Measurements from ENCODE around the gene SSX4. TPM values are rescaled to one million over a fixed set of nuclear protein-coding genes. Genes with fewer than 3 reads are reported as not detected.
"Not testable (repeated sequence)": the region's sequence is repeated elsewhere in the genome, so short reads cannot be mapped to it uniquely, and the experiment has no call there.

Gene SSX4
- polyA plus RNA-seq, 3 donors, result not detected

DNA sequence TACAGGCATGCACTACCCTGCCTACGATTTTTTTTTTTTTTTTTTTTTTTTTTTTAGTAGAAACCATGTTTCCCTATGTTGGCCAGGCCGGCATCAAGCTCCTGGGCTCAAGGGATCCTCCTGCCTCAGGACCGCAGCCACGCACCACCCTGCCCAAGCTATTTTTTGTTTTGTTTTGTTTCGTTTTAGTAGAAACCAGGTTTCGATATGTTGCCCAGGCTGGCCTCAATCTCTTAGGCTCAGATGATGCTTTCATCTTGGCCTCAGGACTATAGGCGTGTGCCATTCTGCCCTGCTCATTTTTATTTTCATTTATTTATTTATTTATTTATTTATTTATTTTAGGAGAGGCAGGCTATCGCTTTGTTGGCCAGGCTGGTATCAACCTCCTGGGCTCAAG, 25.7 kb upstream of the SSX4 start:
- Mint-ChIP-seq H3K4me3 (no peak overlapping the region), H3K36me3 (no peaks in the 10 kb centered on the region), H3K27ac (no peak overlapping the region), H3K27me3 (ENCODE audit: low read depth in 3 of 3) (peaks cover 3 to 15% (median 4%) of the 10 kb centered on the region in 3 donors), H3K4me1 (no peaks in the 10 kb centered on the region), H3K9me3 (peaks cover 0 to 5% (median 0%) of the 10 kb centered on the region in 7 donors)
- no CpG with 5 or more reads among the region's 8 CpGs for WGBS (ENCODE audit: insufficient coverage)
- Histone ChIP-seq H4K20me1 (ENCODE audit: insufficient read depth, low read length) (no peaks in the 10 kb centered on the region), H3K4me2 (replicated peaks; ENCODE audit: extremely low read depth, low read length, poor library complexity, severe bottlenecking) (no peak overlapping the region), H3K9ac (ENCODE audit: insufficient read depth, low read length, poor library complexity, severe bottlenecking) (no peak overlapping the region), H3K27me3 (ENCODE audit: control insufficient read depth in 2 of 2, insufficient read depth in 2 of 2, low read length in 2 of 2) (no peaks in the 10 kb centered on the region), H3K4me1 (ENCODE audit: control insufficient read depth in 1 of 2, insufficient read depth in 2 of 2, low read length in 2 of 2) (no peaks in the 10 kb centered on the region), H3K36me3 (replicated peaks in 1 of 2; ENCODE audit: control insufficient read depth in 1 of 2, insufficient read depth in 2 of 2, low read length in 2 of 2) (no peaks in the 10 kb centered on the region), H2AFZ (ENCODE audit: insufficient read depth, low read depth, low read length, poor library complexity, severe bottlenecking) (no peak overlapping the region), H3K27ac (ENCODE audit: low read depth in 1 of 2, low read length in 2 of 2) (no peak overlapping the region), H3K79me2 (ENCODE audit: insufficient read depth, low read length) (no peaks in the 10 kb centered on the region), H3K9me3 (replicated peaks in 1 of 2; ENCODE audit: control insufficient read depth in 1 of 2, insufficient read depth in 1 of 2, low read length in 2 of 2) (no peaks in the 10 kb centered on the region), H3K4me3 (replicated peaks in 1 of 3; ENCODE audit: low read depth in 2 of 3, low read length in 3 of 3) (no peak overlapping the region)
- DNase-seq, result no peak
- TF ChIP-seq, protein P1, sequence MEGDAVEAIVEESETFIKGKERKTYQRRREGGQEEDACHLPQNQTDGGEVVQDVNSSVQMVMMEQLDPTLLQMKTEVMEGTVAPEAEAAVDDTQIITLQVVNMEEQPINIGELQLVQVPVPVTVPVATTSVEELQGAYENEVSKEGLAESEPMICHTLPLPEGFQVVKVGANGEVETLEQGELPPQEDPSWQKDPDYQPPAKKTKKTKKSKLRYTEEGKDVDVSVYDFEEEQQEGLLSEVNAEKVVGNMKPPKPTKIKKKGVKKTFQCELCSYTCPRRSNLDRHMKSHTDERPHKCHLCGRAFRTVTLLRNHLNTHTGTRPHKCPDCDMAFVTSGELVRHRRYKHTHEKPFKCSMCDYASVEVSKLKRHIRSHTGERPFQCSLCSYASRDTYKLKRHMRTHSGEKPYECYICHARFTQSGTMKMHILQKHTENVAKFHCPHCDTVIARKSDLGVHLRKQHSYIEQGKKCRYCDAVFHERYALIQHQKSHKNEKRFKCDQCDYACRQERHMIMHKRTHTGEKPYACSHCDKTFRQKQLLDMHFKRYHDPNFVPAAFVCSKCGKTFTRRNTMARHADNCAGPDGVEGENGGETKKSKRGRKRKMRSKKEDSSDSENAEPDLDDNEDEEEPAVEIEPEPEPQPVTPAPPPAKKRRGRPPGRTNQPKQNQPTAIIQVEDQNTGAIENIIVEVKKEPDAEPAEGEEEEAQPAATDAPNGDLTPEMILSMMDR (IDR thresholded peaks at IDR 0.05), result no peak
- intact Hi-C loops (cut with micrococcal nuclease), result no loop called here

DNA sequence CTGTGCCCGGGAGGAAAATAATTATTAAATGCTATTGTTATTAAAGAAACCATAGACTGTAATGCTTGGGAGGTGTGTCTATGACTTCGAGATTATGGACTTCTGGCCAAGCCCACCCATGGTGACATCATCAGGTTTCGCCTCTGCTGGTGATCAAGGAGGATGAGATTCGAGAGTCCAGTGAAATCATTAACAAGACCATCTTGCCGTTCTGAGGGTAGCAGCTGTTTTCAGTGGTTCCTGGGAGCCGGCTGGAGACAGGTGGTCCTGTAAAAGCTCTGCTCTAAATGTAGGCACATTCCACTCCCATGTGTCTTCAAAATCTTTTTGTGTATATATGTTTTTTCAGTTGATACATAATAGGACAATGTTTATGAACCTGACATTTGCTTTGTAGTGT, 24.1 kb upstream of the SSX4 start:
- DNase-seq; H3K9me3 Mint-ChIP-seq; H4K20me1 ChIP-seq (ENCODE audit: insufficient read depth, low read length); H3K4me1 Mint-ChIP-seq; H3K9ac ChIP-seq (ENCODE audit: insufficient read depth, low read length, poor library complexity, severe bottlenecking); H3K36me3 ChIP-seq (replicated peaks in 1 of 2; ENCODE audit: control insufficient read depth in 1 of 2, insufficient read depth in 2 of 2, low read length in 2 of 2); H3K4me3 ChIP-seq (replicated peaks in 1 of 3; ENCODE audit: low read depth in 2 of 3, low read length in 3 of 3); H3K36me3 Mint-ChIP-seq; H3K27me3 ChIP-seq (ENCODE audit: control insufficient read depth in 2 of 2, insufficient read depth in 2 of 2, low read length in 2 of 2); intact Hi-C loops (cut with micrococcal nuclease); H3K4me3 Mint-ChIP-seq; H3K4me1 ChIP-seq (ENCODE audit: control insufficient read depth in 1 of 2, insufficient read depth in 2 of 2, low read length in 2 of 2); H2AFZ ChIP-seq (ENCODE audit: insufficient read depth, low read depth, low read length, poor library complexity, severe bottlenecking); H3K4me2 ChIP-seq (replicated peaks; ENCODE audit: extremely low read depth, low read length, poor library complexity, severe bottlenecking); H3K27ac Mint-ChIP-seq; H3K79me2 ChIP-seq (ENCODE audit: insufficient read depth, low read length); H3K27ac ChIP-seq (ENCODE audit: low read depth in 1 of 2, low read length in 2 of 2); H3K9me3 ChIP-seq (replicated peaks in 1 of 2; ENCODE audit: control insufficient read depth in 1 of 2, insufficient read depth in 1 of 2, low read length in 2 of 2): not testable (repeated sequence)
- no CpG with 5 or more reads among the region's 6 CpGs for WGBS (ENCODE audit: insufficient coverage)
- H3K27me3 Mint-ChIP-seq (ENCODE audit: low read depth in 3 of 3), result peaks cover 1 to 16% (median 3%) of the 10 kb centered on the region in 3 donors

DNA sequence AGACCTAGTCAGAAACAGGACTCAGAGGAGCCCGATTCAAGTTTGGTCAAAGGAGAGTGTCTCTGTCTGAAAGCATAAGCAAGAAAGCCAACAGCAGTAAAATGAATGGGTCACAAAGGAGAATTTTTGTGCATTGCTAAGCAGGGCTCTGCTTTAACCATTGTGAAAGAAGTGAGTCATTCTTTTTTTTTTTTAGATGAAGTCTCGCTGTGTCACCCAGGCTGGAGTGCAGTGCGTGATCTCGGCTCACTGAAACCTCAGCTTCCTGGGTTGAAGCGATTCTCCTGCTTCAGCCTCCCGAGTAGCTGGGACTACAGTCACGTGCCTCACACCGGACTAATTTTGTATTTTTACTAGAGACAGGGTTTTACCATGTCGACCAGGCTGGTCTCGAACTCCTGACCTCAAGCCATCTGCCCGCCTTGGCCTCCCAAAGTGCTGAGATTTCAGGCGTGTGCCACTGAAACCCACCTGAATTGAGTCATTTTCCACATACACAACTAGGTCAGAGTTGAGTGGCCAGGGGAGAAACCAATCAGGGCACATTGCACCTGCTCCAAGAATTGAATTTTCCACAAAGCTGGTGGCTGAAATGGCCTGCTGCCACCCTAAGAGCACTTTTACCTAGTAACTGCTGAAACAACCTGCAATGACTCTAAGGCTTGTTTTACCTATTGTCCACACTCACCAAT, 15.5 kb upstream of the SSX4 start:
- H3K27ac Mint-ChIP-seq; H3K27me3 Mint-ChIP-seq (ENCODE audit: low read depth in 3 of 3); H3K4me1 Mint-ChIP-seq; H3K36me3 ChIP-seq (replicated peaks in 1 of 2; ENCODE audit: control insufficient read depth in 1 of 2, insufficient read depth in 2 of 2, low read length in 2 of 2); H3K79me2 ChIP-seq (ENCODE audit: insufficient read depth, low read length); DNase-seq; H3K36me3 Mint-ChIP-seq; H3K4me3 Mint-ChIP-seq; H3K4me2 ChIP-seq (replicated peaks; ENCODE audit: extremely low read depth, low read length, poor library complexity, severe bottlenecking); H3K27ac ChIP-seq (ENCODE audit: low read depth in 1 of 2, low read length in 2 of 2); H4K20me1 ChIP-seq (ENCODE audit: insufficient read depth, low read length); H2AFZ ChIP-seq (ENCODE audit: insufficient read depth, low read depth, low read length, poor library complexity, severe bottlenecking); intact Hi-C loops (cut with micrococcal nuclease); H3K4me1 ChIP-seq (ENCODE audit: control insufficient read depth in 1 of 2, insufficient read depth in 2 of 2, low read length in 2 of 2); H3K9ac ChIP-seq (ENCODE audit: insufficient read depth, low read length, poor library complexity, severe bottlenecking); H3K9me3 ChIP-seq (replicated peaks in 1 of 2; ENCODE audit: control insufficient read depth in 1 of 2, insufficient read depth in 1 of 2, low read length in 2 of 2); H3K4me3 ChIP-seq (replicated peaks in 1 of 3; ENCODE audit: low read depth in 2 of 3, low read length in 3 of 3); H3K27me3 ChIP-seq (ENCODE audit: control insufficient read depth in 2 of 2, insufficient read depth in 2 of 2, low read length in 2 of 2); H3K9me3 Mint-ChIP-seq: not testable (repeated sequence)
- WGBS (ENCODE audit: insufficient coverage), result no CpG with 5 or more reads among the region's 12 CpGs

DNA sequence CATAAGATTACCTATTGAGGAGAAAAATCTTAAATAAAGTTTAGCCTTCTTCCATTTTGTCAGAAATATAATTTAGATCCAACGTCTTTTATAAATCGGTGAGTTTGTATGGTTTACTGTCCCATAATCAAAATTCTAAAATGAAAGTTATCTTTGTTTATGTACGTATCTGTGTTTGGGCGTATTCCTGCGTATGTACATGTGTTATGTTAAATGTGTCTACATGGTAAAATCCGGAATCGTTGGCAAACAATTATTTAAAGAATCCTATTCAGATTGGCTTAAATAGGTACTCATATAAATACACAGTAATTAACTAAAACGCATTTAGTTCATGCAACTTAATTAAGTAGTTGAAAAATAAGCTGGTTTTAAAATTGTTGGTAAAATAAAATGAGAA, 12.9 kb upstream of the SSX4 start:
- H3K36me3 ChIP-seq (replicated peaks in 1 of 2; ENCODE audit: control insufficient read depth in 1 of 2, insufficient read depth in 2 of 2, low read length in 2 of 2); H3K4me1 ChIP-seq (ENCODE audit: control insufficient read depth in 1 of 2, insufficient read depth in 2 of 2, low read length in 2 of 2); H3K36me3 Mint-ChIP-seq; H3K27me3 ChIP-seq (ENCODE audit: control insufficient read depth in 2 of 2, insufficient read depth in 2 of 2, low read length in 2 of 2); H2AFZ ChIP-seq (ENCODE audit: insufficient read depth, low read depth, low read length, poor library complexity, severe bottlenecking); H3K27me3 Mint-ChIP-seq (ENCODE audit: low read depth in 3 of 3); H3K9ac ChIP-seq (ENCODE audit: insufficient read depth, low read length, poor library complexity, severe bottlenecking); H3K27ac ChIP-seq (ENCODE audit: low read depth in 1 of 2, low read length in 2 of 2); H3K9me3 ChIP-seq (replicated peaks in 1 of 2; ENCODE audit: control insufficient read depth in 1 of 2, insufficient read depth in 1 of 2, low read length in 2 of 2); H3K79me2 ChIP-seq (ENCODE audit: insufficient read depth, low read length); H3K4me2 ChIP-seq (replicated peaks; ENCODE audit: extremely low read depth, low read length, poor library complexity, severe bottlenecking); H3K4me3 Mint-ChIP-seq; intact Hi-C loops (cut with micrococcal nuclease); H3K27ac Mint-ChIP-seq; H3K9me3 Mint-ChIP-seq; DNase-seq; H3K4me3 ChIP-seq (replicated peaks in 1 of 3; ENCODE audit: low read depth in 2 of 3, low read length in 3 of 3); H3K4me1 Mint-ChIP-seq; H4K20me1 ChIP-seq (ENCODE audit: insufficient read depth, low read length): not testable (repeated sequence)
- WGBS (ENCODE audit: insufficient coverage), result no CpG with 5 or more reads among the region's 8 CpGs
